GM19397 (cell line): ENCODE measurements around the gene POLG2.
"Not testable (repeated sequence)": the region's sequence is repeated elsewhere in the genome, so short reads cannot be mapped to it uniquely, and the experiment has no call there.

Experiments used
- ATAC-seq: cut with Tn5 transposase; IDR thresholded peaks from one replicate; pipeline ENCODE4 v1.9.1; 2021; ENCODE audit warnings: mild to moderate bottlenecking, moderate library complexity; ENCODE audit not compliant: unreplicated experiment

The POLG2 gene

DNA sequence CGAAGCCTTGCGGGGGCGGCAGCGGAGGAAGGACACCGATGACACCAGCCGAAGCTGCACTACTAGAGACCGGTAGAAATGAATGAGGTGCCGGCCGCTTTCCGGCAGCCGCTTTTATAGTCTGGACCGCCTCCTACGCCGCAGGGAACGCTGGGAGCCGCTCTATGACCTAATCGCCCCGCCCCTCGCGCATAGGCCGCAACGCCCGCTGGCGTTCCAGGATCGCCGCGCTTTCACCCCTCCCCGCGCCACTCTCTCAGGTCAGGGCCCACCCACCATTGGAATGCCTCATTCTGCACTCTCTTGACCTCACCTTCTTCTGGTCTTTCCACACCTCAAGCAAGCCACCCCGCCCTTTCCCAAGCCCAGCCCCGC lies 9.3 kb upstream of the POLG2 start, which contains the start of gene DDX5:
TSS of gene DDX5 (minus strand) at position 89 of the 375 bp plus-strand sequence. CDS start 170 bp downstream, outside the sequence.
- ATAC-seq: peak; percentile 54

DNA sequence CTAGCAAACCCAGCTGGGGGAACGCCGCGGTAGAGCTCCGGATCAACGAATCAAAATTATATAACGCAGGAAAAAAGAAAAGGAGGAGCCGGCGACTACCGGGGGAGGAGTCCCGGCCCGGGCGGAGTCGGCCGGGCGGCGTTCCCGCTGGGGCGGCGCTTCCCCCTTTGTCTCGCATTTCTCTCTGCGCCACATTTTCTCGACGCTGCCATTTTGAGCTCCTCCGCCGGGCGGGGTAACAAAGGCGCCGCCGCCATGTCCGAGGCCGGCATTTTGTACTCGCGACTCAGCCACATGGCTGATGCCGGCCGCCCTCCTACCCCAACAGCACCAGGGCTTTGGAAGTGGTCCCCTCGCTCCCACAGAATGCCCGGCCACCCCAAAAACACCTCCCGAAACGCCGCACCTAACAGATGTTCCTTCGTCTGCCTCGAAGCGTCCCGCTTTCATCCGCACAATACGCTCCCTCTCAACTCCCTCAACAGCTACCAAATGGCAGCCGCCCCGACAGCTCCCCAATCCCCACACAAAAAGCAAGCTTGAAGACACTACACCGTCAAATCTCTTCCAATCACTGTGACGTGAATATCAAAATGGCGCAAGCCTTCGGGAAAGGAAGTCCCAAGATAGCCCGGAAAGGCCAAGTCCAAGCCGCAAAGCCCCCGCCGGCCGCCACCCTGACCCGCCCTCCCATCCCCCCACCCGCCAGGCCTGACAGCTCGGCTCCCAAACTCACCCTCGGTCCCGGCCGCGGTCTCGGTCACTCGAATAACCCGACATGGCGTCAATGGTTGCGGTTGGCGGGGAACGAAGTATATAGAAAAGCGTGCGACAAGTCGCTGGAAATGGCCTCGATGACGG lies 8.7 kb upstream of the POLG2 start:
- ATAC-seq: peak; percentile 9

DNA sequence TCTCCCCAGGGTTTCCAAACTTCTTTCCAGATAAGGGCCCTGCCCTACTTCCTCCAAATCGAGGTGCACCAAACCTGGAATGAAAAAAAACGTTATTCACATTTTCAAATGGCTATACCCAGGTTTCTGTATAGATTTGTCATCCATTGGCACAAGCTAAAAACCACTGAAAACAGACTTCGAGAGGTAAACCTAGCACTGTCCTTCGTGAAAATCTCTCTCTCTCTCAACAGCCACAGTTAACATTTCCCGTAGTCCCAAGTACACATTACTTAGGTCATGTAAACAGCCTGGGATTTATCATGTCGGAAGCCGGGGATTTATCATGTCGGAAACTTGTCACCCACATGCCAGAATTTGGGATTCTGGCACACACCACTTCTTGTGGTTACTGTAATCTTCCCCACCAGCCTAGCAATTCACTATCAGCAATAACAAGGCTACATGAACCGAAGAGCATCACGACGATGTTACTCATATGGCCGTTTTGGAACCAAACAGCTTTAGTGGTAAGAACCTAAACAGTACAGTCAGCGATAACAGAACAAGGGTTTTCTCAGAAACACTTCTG lies 8.0 kb upstream of the POLG2 start:
- ATAC-seq: no peak

DNA sequence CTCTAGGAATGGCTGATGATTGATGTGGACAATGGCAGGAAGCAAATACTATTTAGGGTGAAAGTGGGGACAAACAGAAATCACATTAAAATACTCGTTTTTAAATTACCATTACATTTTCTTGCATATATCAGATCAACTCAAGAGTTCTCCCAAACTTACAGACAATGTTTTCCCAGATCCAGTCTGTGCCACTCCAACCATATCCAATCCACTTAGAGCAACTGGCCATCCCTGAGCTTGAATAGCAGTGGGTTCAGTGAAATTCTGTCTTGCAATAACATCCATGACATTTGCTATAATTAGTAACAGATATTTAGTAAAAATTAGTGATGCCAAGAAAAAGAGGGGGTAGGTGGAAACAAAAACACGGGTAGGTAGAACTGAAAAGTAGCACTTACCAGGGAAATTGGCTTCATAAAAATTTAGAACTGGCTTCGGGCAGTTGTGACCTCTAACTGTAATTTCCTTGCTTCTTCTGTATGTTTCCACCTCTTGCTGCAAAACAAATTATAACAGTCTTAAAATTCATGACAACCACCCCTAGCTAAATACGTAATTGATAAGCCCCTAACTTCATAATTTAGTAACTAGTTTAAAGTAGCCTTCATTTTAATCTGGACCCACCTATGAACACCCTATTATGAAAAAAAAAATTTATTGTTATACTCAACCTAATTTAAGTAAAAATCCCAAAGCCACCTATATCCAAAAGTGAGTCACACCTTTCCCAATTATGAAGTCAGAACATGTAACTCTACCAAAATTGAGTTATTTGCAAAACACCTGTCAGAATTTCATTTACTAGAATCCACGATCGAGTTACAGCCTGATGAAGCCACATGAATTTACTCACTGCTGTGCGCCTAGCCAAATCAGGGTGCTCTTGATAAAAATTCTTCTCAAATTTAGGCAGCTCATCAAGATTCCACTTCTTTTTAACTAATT lies 7.2 kb upstream of the POLG2 start:
- no peak for ATAC-seq

DNA sequence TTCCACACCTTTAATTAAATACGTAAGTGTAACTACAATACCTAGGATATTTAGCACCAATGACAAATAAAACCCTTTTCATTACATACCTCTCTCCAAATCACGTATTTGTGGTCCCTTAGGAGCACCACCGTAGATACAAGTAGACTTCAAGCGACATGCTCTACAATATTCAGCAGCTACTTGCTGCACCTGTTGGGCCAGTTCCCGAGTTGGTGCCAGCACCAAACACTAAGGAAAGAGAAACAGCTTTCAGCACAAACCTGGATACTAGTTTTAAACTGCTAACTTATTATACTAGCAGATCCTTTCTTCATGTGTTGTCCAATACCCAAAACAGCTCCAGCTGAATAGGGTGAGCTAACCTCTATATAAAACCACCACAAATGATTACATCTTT lies 6.5 kb upstream of the POLG2 start:
- ATAC-seq: no peak

DNA sequence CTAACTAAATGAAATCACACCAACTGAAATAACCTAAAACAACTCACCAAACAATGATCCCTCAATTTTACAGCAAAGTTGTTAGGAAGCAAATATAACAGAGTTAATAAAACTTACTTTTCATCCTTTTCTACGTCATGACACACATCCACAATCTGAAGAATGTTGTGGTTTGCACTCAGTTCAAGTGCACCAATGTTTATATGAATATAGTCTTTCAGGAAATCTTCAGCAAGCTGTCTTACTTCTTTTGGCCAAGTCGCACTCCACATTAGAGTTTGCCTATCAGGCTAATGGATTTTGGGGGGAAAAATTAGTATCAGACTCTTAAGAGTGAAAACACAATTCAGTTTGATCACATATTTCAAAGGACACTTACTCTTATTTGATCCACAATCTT lies 6.0 kb upstream of the POLG2 start:
- no peak for ATAC-seq

DNA sequence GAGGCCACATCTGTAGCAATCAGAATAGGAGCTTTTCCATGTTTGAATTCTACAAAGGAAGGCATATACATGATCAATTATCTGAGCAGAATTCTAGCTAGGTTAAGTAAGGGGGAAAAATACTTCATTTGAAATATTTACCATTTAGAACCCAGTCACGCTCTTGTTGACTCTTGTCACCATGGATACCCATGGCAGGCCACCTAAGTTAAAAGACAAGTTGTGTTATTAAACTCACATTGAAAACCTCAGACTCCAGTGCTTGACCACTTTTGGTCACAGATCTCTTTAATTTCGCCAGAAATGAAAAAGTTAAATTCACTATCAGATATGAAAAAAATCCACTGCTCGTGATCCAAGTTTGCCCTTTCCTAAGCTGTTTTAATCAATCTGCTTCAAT lies 5.2 kb upstream of the POLG2 start:
- ATAC-seq: no peak

DNA sequence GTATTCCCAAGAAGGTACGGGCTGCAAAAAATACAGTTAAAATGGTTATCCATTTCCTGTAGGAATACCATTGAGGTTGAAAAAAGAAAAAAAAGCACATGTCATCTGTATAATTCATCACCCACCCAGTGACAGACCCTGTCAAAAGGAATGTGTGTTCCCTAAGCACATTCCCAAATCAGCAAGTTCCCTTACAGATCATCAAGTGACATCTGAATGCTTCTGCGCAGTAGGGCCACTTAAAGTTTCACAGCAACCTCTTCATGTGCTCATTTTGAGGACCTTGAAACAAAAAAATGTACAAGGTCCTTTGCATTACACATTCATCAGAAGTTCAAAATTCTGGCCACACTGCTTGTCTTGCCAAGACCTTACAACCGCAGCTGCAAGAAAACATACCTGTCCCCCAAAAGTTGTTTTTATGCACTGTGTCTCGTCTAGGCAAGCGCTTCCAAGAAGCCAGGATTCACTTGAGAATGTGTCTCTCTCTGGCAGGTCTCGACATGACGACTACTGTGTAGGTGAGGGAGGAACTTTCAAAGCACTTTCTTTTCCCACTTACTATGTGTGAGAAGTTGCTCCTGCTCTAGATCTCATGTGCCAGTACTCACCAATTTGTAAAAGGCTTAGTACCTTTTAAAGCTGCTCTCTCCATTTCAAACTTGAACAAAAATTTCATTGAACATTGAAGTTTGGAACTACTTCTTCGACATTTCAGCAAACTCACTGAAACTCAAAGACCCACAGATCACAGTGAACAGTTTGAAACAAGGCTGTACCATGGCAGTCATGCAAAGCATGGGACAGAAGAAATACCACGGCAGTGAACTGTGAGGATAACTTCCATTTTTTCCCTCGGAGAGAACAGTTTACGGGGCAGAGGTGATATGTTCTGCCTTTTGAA lies 4.3 kb upstream of the POLG2 start:
- no peak for ATAC-seq

DNA sequence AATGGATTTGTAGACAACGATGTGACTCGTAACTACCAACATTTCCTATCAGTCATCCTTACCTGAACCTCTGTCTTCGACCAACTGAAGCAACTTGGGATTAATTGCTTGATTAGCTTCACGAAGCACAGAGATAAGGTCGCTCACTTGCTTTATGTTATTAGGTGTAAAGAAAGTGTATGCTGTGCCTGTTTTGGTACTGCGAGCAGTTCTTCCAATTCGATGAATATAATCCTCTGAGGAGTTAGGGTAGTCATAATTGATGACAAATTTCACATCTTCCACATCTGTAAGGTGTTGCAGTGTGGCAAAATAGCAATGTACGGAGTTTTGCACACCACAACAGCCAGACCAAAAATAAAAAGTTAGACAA lies 3.6 kb upstream of the POLG2 start:
- ATAC-seq: no peak

DNA sequence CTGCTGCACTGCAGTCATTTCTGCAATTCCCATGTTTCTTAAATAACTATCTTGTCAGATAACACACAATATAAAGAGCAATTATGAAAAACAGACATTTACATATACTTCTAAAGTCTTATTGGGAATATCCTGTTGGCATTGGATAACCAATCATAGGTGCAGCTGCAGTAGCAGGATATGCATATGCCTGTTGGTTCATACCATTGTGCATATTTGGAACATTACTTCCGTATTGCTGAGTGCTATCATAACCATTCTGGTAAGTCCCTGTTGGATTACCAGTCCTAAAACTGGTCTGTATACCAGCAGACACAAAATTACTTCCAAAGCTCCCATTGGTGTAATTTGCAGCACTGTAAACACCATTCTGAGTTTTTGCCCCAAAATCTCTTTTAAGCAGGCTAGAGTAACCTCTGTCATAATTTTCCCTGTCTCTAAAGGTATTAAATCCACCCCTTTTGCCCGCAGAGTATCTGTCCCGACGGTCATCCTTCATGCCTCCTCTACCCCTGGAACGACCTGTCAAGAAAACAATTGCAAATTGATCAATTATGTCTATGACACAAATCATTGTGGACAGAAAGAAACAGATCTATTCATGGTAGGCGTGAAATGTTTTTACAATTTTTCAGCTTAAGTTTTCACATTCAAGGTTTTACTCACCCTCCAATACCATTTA lies 3.1 kb upstream of the POLG2 start:
- no peak for ATAC-seq

DNA sequence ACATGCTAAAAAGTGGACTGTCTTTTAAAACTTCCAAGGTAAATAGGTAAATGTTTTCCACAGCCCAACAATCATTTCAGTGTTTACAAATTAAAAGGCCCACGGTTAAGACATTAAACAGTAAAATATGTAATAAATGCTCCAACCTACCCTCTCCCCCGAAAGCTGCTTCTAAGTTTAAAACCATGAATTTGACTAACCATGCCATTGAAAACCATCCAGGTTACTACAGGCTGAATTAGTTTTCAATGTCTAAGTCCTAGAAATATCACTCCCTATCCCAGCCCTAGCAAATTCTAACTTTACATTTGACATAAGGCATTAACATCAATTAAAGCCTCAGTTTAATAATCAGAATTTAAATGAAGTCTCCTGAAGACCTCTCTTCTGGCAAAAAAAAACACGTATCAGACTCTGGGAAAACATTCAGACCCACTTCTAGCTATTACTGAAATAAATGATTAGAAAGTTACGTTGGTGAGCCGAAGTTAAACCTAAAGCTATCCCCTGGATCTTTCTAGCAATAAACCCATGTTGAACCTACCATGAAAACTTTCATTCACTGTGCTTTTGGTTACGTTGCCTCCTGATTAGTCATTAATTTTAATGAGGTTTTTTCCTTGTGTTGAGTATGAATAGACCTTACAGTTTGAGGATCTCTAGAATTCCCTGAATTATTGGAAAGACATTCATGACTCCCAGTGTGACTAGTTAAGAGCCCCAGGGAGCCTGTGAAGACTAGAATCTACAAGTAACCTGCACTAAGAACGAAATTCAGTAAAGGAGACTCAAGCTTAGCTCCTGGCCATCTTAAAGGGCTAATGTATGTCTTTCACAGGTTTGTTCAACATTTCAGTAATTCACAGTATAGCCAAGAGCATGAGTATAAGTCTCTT lies 1.7 kb upstream of the POLG2 start:
- ATAC-seq: no peak

DNA sequence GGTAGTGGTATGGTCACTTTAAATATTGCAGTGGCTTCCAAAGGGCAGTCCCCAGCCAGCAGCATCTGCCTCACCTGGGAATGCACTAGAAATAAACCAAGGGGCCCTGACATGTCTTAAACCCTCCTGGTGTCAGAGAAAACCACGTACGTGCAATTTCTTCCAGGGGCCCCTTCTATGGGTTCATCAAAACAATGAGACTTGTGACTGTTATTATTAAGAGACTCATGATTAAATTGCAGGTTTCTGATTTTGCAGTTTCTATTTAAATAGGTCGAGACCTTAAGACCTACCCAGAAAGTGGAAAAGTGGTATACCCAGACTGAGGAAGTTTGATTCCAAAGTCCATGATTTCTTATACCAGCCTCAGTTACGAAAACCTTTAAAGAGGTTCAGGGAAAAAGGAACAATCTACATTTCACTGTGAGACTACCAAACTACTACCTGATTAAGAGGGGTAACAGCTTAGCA lies 746 bp upstream of the POLG2 start:
- ATAC-seq: no peak

DNA sequence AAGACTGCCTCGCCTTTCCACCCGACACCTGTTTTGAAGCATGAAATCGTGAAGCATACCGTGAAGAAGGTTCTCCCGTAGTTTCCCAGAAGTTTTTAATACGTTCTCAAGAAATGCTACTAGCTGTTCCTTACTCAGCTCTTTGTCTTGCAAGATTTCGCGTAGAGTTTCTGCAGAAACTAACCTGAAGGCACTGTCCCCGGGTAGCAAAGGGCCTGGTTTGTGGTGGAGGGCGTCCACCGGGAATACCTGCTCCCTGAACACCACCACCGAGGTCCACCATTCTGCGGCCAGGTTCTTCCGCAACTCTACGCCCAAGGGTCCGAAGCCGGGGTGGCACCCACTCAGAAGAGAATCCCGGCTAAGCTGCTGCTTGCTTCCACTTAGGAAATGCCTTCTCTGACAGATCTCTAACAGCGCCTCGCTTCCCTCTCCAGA lies 487 bp downstream of the POLG2 start:
- no peak for ATAC-seq

DNA sequence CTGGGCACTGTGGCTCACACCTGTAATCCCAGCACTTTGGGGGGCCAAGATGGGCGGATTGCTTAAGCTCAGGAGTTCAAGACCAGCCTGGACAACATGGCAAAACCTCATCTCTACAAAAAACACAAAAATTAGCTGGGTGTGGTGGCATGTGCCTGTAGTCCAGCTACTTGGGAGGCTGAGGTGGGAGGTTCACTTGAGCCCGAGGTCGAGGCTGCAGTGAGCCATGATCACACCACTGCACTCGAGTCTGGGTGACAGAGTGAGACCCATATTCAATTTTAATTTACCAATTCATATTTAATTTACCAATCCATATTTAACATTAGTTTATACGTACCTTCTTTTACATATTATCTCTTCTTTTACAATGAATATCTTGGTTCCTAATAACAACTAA lies 1.6 kb downstream of the POLG2 start:
- ATAC-seq: not testable (repeated sequence)

DNA sequence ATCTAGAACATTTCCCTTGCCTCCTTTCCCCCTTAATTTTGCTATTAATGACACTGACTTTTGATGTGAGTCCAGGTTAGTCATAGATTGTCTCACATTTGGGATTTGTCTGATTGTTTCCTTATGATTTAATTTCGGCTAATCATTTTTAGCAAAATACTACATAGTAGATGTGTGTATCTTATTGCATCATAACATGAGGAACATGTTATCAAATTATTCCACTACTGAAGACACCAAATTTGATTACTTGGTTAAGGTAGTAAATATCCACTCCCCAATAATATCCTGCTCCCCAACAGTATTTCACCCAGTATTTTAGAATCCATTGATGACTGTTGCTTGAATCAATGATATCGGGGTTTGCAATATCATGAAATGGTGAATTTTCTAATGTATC lies 2.7 kb downstream of the POLG2 start:
- ATAC-seq: no peak

DNA sequence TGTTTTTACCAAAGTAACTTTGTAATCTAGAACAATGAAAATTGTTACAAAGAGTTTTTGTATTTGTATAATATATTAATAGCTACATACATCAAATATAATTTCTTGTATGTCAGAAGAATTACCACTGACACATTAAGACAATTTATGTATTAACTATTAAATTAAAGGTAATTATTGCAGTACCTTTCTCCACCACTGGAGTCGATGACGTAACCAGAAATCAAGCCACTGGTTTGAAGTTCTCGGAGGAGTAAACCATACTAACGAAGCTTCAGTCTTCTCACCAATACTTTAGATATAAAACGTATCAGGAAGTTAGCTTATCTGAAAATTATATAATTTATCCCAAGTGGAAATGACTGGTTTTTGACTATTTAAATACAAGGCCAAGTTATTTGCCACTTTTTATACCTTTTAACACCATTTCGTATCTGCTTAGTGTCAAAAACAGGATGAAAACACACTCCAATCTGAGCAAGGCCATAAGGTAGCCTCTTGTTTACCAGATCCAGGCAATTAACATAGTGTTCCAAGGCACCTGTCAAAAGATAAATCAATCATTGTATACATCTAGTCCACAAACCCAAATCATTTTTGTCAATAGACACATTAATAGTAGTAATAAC lies 4.3 kb downstream of the POLG2 start:
- no peak for ATAC-seq

DNA sequence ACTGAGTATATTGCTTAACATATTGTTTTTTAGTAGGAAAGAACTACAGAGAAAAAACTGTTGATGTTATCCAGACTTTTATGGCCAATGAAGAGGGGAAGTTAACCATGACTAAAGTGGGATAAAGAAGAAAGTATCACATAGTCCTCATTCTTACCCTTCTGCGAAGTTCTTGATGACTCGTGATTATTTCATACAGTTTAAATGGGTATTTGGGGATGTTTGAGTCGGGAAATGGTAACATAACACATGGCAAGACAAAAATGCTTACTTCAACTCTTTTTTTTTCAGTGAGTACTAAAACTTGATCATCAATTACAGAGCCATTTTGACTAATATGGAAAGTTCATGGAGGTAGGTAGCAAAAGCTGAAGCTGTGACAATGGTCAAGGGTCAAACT lies 4.9 kb downstream of the POLG2 start:
- ATAC-seq: no peak
